H1 (cell line): ENCODE results near the gene THBS1. TPM values are rescaled to one million over a fixed set of nuclear protein-coding genes. Genes with fewer than 3 reads are reported as not detected.

Experiments
- CTCF ChIA-PET: fragments of 300-600 bp; sonication (Branson Sonifier 250); formaldehyde crosslinking; loops from one replicate; lab custom pipeline; 2021; ENCODE audit not compliant: partially characterized antibody; lab: Charles Lee
- POLR2A ChIA-PET: fragments of 300-600 bp; sonication (Branson Sonifier 250); formaldehyde crosslinking; loops from one replicate; lab custom pipeline; 2021; ENCODE audit warnings: inconsistent platforms; ENCODE audit not compliant: partially characterized antibody; lab: Charles Lee
- DNase-seq, 2 experiments: peaks; one replicate each; pipeline versions ENCODE4 v3.0.0 to v3.0.0-alpha.2; 2010 to 2022; ENCODE audit warnings: low spot score in 2 of 2, low read depth in 1 of 2, mixed read lengths in 1 of 2
- FAIRE-seq: peaks from 2 replicates; lab custom pipeline; 2011; peaks lifted over from hg19 to GRCh38; lab: Jason Lieb, UNC
- H2AFZ ChIP-seq: 2 replicates; pipeline ENCODE4 v1.8.1; 2012; ENCODE audit warnings: low read length, inconsistent platforms
- H2AK5ac ChIP-seq: 2 replicates; pipeline ENCODE4 v1.6.1; 2013; ENCODE audit warnings: low read depth, low read length
- H2BK120ac ChIP-seq: replicated peaks from 2 replicates; pipeline ENCODE3; 2013; ENCODE audit warnings: low read depth, low read length, inconsistent platforms
- H2BK12ac ChIP-seq: 2 replicates; pipeline ENCODE4 v1.6.1; 2013; ENCODE audit warnings: low read depth, low read length
- H2BK15ac ChIP-seq: 2 replicates; pipeline ENCODE4 v1.6.1; 2013; ENCODE audit warnings: low read length
- H2BK20ac ChIP-seq: 2 replicates; pipeline ENCODE4 v1.6.1; 2013; ENCODE audit warnings: low read length
- H2BK5ac ChIP-seq: 2 replicates; pipeline ENCODE4 v1.6.1; 2013; ENCODE audit warnings: low read depth, low read length
- H3K14ac ChIP-seq: 2 replicates; pipeline ENCODE4 v1.6.1; 2013; ENCODE audit warnings: inconsistent platforms; ENCODE audit not compliant: insufficient read length
- H3K18ac ChIP-seq: 2 replicates; pipeline ENCODE4 v1.6.1; 2013; ENCODE audit warnings: low read length; ENCODE audit errors: extremely low read depth
- H3K23ac ChIP-seq: 2 replicates; pipeline ENCODE4 v1.6.1; 2013; ENCODE audit warnings: inconsistent platforms; ENCODE audit not compliant: insufficient read length
- H3K23me2 ChIP-seq: 2 replicates; pipeline ENCODE4 v1.6.1; 2013; ENCODE audit warnings: low read depth, low read length
- H3K27ac ChIP-seq: 2 replicates; pipeline ENCODE4 v1.6.1; 2011; ENCODE audit warnings: low read depth, low read length, inconsistent platforms
- H3K27me3 ChIP-seq, 4 experiments: replicated peaks in 1 of 4; 1 replicate in 1 of 4; 2 replicates in 3 of 4; pipeline versions ENCODE4 v1.6.1 to v1.8.1; 2011 to 2013; ENCODE audit warnings: low read length in 3 of 4, mild to moderate bottlenecking in 3 of 4, inconsistent platforms in 2 of 4, mixed read lengths in 2 of 4, moderate library complexity in 1 of 4; ENCODE audit not compliant: control insufficient read depth in 3 of 4, insufficient read depth in 3 of 4; ENCODE audit errors: extremely low read depth in 1 of 4
- H3K36me3 ChIP-seq, 4 experiments: 2 replicates each; pipeline versions ENCODE4 v1.6.1 to v1.8.1; 2011 to 2013; ENCODE audit warnings: mild to moderate bottlenecking in 4 of 4, low read length in 3 of 4, moderate library complexity in 2 of 4, control low read depth in 1 of 4, inconsistent platforms in 1 of 4; ENCODE audit not compliant: insufficient read depth in 4 of 4, control insufficient read depth in 2 of 4
- H3K4ac ChIP-seq: replicated peaks from 2 replicates; pipeline ENCODE3; 2013; ENCODE audit warnings: low read length, low read depth, mixed read lengths, inconsistent platforms; ENCODE audit not compliant: insufficient read length
- H3K4me1 ChIP-seq, 4 experiments: replicated peaks in 1 of 4; 1 replicate in 1 of 4; 2 replicates in 3 of 4; pipeline versions ENCODE4 v1.6.1 to v1.8.1; 2011 to 2013; ENCODE audit warnings: low read length in 3 of 4, inconsistent platforms in 2 of 4, mixed read lengths in 1 of 4; ENCODE audit not compliant: insufficient read depth in 4 of 4, control insufficient read depth in 3 of 4
- H3K4me2 ChIP-seq, 2 experiments: 2 replicates each; pipeline versions ENCODE4 v1.6.1 to v1.8.1; 2011 to 2013; ENCODE audit warnings: low read depth in 2 of 2, low read length in 2 of 2, control low read depth in 1 of 2, inconsistent platforms in 1 of 2, mild to moderate bottlenecking in 1 of 2; ENCODE audit not compliant: insufficient read depth in 1 of 2
- H3K4me3 ChIP-seq, 4 experiments: fragments of 200-600, 300-600 bp in 1 of 4; sonication (generic), shearing (Covaris generic), sonication (Bioruptor Twin) in 1 of 4; 2 replicates each; pipeline versions ENCODE4 v1.5.1 to v1.8.1; 2011 to 2016; ENCODE audit warnings: low read length in 4 of 4, low read depth in 3 of 4, control low read depth in 2 of 4, inconsistent platforms in 2 of 4, mild to moderate bottlenecking in 2 of 4, mixed read lengths in 1 of 4, moderate library complexity in 1 of 4; ENCODE audit not compliant: insufficient read depth in 2 of 4; ENCODE audit errors: extremely low read depth in 1 of 4
- H3K56ac ChIP-seq: replicated peaks from 2 replicates; pipeline ENCODE3; 2013; ENCODE audit warnings: low read depth, mild to moderate bottlenecking, mixed read lengths, low read length, inconsistent platforms; ENCODE audit not compliant: insufficient read length
- H3K79me1 ChIP-seq: 2 replicates; pipeline ENCODE4 v1.6.1; 2013; ENCODE audit warnings: low read depth, low read length, control low read depth
- H3K79me2 ChIP-seq, 2 experiments: 2 replicates each; pipeline versions ENCODE4 v1.6.1 to v1.8.1; 2012 to 2013; ENCODE audit warnings: low read length in 2 of 2, mild to moderate bottlenecking in 2 of 2, inconsistent platforms in 1 of 2; ENCODE audit not compliant: insufficient read depth in 2 of 2, control insufficient read depth in 1 of 2
- H3K9ac ChIP-seq, 4 experiments: replicated peaks in 1 of 4; 1 replicate in 1 of 4; 2 replicates in 3 of 4; pipeline versions ENCODE4 v1.6.1 to v1.8.1; 2011 to 2013; ENCODE audit warnings: low read depth in 3 of 4, low read length in 3 of 4, control low read depth in 2 of 4, mild to moderate bottlenecking in 2 of 4, moderate library complexity in 2 of 4, inconsistent platforms in 1 of 4; ENCODE audit errors: extremely low read depth in 1 of 4
- H3K9me3 ChIP-seq, 2 experiments: 2 replicates each; pipeline versions ENCODE4 v1.6.1 to v1.8.1; 2012 to 2013; ENCODE audit warnings: mild to moderate bottlenecking in 2 of 2, moderate library complexity in 2 of 2, control low read depth in 1 of 2, inconsistent platforms in 1 of 2, low read depth in 1 of 2, low read length in 1 of 2, mixed read lengths in 1 of 2; ENCODE audit not compliant: insufficient read depth in 2 of 2
- H4K20me1 ChIP-seq, 2 experiments: replicated peaks in 1 of 2; 2 replicates each; pipeline versions ENCODE3 to v1.8.1; 2011 to 2013; ENCODE audit warnings: inconsistent platforms in 2 of 2, low read length in 2 of 2, mild to moderate bottlenecking in 1 of 2; ENCODE audit not compliant: insufficient read depth in 2 of 2, control insufficient read depth in 1 of 2
- H4K5ac ChIP-seq: 2 replicates; pipeline ENCODE4 v1.6.1; 2013; ENCODE audit warnings: low read length, low read depth, mixed read lengths, inconsistent platforms; ENCODE audit not compliant: insufficient read length
- H4K8ac ChIP-seq: 2 replicates; pipeline ENCODE4 v1.8.0; 2013; ENCODE audit warnings: mild to moderate bottlenecking, moderate library complexity, low read length, inconsistent platforms; ENCODE audit not compliant: insufficient read depth; ENCODE audit errors: extremely low read depth
- H4K91ac ChIP-seq: replicated peaks from 2 replicates; pipeline ENCODE3; 2013; ENCODE audit warnings: low read length, mixed read lengths, inconsistent platforms; ENCODE audit not compliant: insufficient read length
- CTCF ChIP-seq, 3 experiments: IDR thresholded peaks; 1 replicate in 2 of 3; 2 replicates in 1 of 3; pipeline versions ENCODE4 v1.5.1 to v1.6.1; 2011; ENCODE audit warnings: low read length in 3 of 3, mild to moderate bottlenecking in 3 of 3, inconsistent platforms in 2 of 3, low read depth in 1 of 3, moderate library complexity in 1 of 3; ENCODE audit not compliant: insufficient read depth in 1 of 3; ENCODE audit errors: control extremely low read depth in 1 of 3
- JUND ChIP-seq: IDR thresholded peaks from 2 replicates; pipeline ENCODE4 v1.6.1; 2011; ENCODE audit warnings: mild to moderate bottlenecking, improper control_type of control experiment, low read length
- RAD21 ChIP-seq, 2 experiments: IDR thresholded peaks in 1 of 2; conservative IDR thresholded peaks in 1 of 2; 2 replicates each; pipeline ENCODE4 v1.6.1; 2011; ENCODE audit warnings: low read depth in 2 of 2, low read length in 2 of 2, improper control_type of control experiment in 1 of 2, inconsistent platforms in 1 of 2, mild to moderate bottlenecking in 1 of 2, moderate library complexity in 1 of 2
- TEAD4 ChIP-seq: IDR thresholded peaks from 2 replicates; pipeline ENCODE4 v1.6.1; 2012; ENCODE audit warnings: low read depth, low read length, inconsistent platforms, mixed read lengths
- WGBS, 2 experiments: shearing (Covaris generic) in 1 of 2; methylation state at CpG; one replicate each; pipeline versions ENCODE4 v1.1.6 to v1.1.7; 2013 to 2015; ENCODE audit warnings: low lambda C conversion rate in 2 of 2, mixed read lengths in 2 of 2, inconsistent platforms in 1 of 2, low coverage in 1 of 2, missing lambda C conversion rate in 1 of 2; ENCODE audit not compliant: insufficient replicate concordance in 2 of 2, insufficient coverage in 1 of 2, insufficient read length in 1 of 2; ENCODE audit errors: extremely low coverage in 1 of 2, missing lambda C conversion rate in 1 of 2; 5-methylcytosine and 5-hydroxymethylcytosine counted together
- polyA plus RNA-seq, 7 experiments: library from polyadenylated mRNA; depleted of rRNA in 3 of 7; stranded (reverse) in 5 of 7; unstranded in 2 of 7; fragments of >200 nt in 5 of 7; fragments of 200-250 nt in 2 of 7; gene quantifications; 1 replicate in 5 of 7; 2 replicates in 1 of 7; 4 replicates in 1 of 7; pipeline versions ENCODE4 v1.2.1 to v1.2.3, GENCODE V29; 2011 to 2013; ENCODE audit warnings: missing spikeins in 2 of 7, mixed read lengths in 2 of 7
- total RNA-seq: library from RNA; stranded (reverse); fragmentation: NEBNext Ultra II Directional; extraction: Animal tissue kit (Norgen Biotek cat#: 25700); gene quantifications from 2 replicates; pipeline ENCODE4 v1.2.1, GENCODE V29; 2021

The THBS1 gene
- total and polyA plus RNA-seq, 2 of the 8 experiments (the other 6 are each of a cell fraction or from before 2014, with no cell fraction given): 10.3 to 63.3 TPM

DNA sequence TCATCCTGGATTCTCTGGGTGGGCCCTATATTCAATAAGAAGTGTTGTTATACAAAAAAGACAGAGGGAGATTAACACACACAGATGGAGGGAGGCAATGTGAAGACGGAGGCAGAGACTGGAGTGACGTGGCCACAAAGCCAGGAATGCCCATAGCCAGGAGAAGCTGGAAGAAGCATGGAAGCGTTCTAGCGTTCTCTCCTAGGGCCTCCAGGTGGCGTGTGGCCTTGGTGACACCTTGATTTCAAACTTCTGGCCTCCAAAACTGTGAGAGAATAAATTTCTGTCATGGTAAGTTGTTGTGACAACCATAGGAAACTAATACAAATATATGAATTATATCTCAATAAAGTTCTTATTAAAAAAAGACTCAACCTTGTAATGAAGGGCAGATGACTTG is 21.3 kb downstream of the THBS1 start:
- H2BK5ac ChIP-seq: no peak overlapping the region
- H2BK12ac ChIP-seq: no peak overlapping the region
- no peak overlapping the region for H2BK20ac ChIP-seq
- FAIRE-seq (peak; percentile 71), DNase-seq (no peak)
- no peak overlapping the region for H2AK5ac ChIP-seq
- no peaks in the 10 kb centered on the region for H3K4me1 ChIP-seq
- no peak overlapping the region for H4K8ac ChIP-seq
- H2BK120ac ChIP-seq: no peak overlapping the region
- H3K79me1 ChIP-seq: no peaks in the 10 kb centered on the region; the same call in 1 of the 2 replicates
- H4K91ac ChIP-seq: no peak overlapping the region
- ChIA-PET POLR2A (interaction anchor here (16.2 kb wide), 1 partner anchor 21 kb away, joined by 117 read pairs; the partner anchor contains the start of gene THBS1), CTCF (interaction anchor here (0.6 to 5.5 kb wide), 15 partner anchors 11 to 243 kb away, joined by 3 to 62 read pairs (median 3); partner anchors contain the start of gene THBS1)
- no peak overlapping the region for H3K9ac ChIP-seq
- no peak overlapping the region for H3K4me2 ChIP-seq
- H3K56ac ChIP-seq: no peak overlapping the region
- H3K14ac ChIP-seq: no peak overlapping the region
- no peak overlapping the region for H2BK15ac ChIP-seq
- no peak overlapping the region for H3K4me3 ChIP-seq
- no peaks in the 10 kb centered on the region for H4K20me1 ChIP-seq
- H3K23ac ChIP-seq: no peak overlapping the region
- H3K79me2 ChIP-seq: no peaks in the 10 kb centered on the region
- no peaks in the 10 kb centered on the region for H3K23me2 ChIP-seq
- no peak overlapping the region for H4K5ac ChIP-seq
- H3K36me3 ChIP-seq: no peaks in the 10 kb centered on the region; a peak in 2 of 8 replicates
- TF ChIP-seq CTCF (IDR thresholded peaks at IDR 0.05; ENCODE audit: control extremely low read depth in 1 of 3, insufficient read depth in 1 of 3, low read depth in 1 of 3, low read length in 3 of 3) (peak; percentile 53 to 72 (median 69)), RAD21 (IDR thresholded peaks at IDR 0.05 in 1 of 2, conservative IDR thresholded peaks at IDR 0.05 in 1 of 2; ENCODE audit: low read depth in 2 of 2, low read length in 2 of 2) (peak; percentile 71 to 77), JUND (no peak), TEAD4 (0 out of 2 replicates have a peak, but pooled peaks have one; percentile 31)
- H3K9me3 ChIP-seq: no peaks in the 10 kb centered on the region
- no peak overlapping the region for H2AFZ ChIP-seq
- WGBS, 2 experiments: 63% methylated on average over 5 of the region's 5 CpGs; no CpG with 5 or more reads in 1 of the 2 experiments
- no peak overlapping the region for H3K4ac ChIP-seq
- no peak overlapping the region for H3K27ac ChIP-seq
- no peaks in the 10 kb centered on the region for H3K27me3 ChIP-seq
- H3K18ac ChIP-seq: no peak overlapping the region
